Ishikawa (cell line): ENCODE measurements around the gene ACVR1C.

Experiments
- CEBPB ChIP-seq: IDR thresholded peaks from 2 replicates; pipeline ENCODE4 v1.6.1; 2012
- EP300 ChIP-seq: IDR thresholded peaks from 2 replicates; pipeline ENCODE4 v1.6.1; 2012; ENCODE audit warnings: borderline replicate concordance
- FOXM1 ChIP-seq: IDR thresholded peaks from 2 replicates; pipeline ENCODE4 v1.6.1; 2012; ENCODE audit warnings: low read depth, borderline replicate concordance
- MAX ChIP-seq: IDR thresholded peaks from 2 replicates; pipeline ENCODE4 v1.6.1; 2012
- RAD21 ChIP-seq: IDR thresholded peaks from 2 replicates; pipeline ENCODE4 v1.6.1; 2012; ENCODE audit warnings: low read depth
- TAF1 ChIP-seq: IDR thresholded peaks from 2 replicates; pipeline ENCODE4 v1.6.1; 2012; ENCODE audit warnings: low read depth, mild to moderate bottlenecking
- YY1 ChIP-seq: IDR thresholded peaks from 2 replicates; pipeline ENCODE4 v1.6.1; 2012; ENCODE audit warnings: low read depth
- ZBTB7A ChIP-seq: IDR thresholded peaks from 2 replicates; pipeline ENCODE4 v1.6.1; 2012; ENCODE audit warnings: low read depth

DNA sequence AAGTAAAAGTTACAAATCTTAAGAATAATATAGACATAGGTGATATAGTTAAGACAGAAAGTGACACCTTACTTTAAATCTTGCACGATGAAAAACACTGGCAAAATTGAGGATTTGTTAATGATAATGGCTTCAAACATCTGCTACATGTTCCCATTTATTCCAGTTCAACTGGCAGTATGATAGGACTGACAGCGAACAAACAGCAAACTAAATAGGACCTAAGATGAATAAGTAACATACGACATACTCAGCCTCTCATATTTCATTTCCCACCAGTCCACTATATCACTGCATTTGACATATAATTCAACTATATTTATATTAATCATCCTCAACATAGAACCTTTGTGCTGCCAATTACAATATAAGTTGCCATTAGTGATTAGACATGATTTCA, 36.3 kb downstream of the ACVR1C start:
- TF ChIP-seq MAX (no peak), EP300 (no peak), TAF1 (no peak), CEBPB (no peak), FOXM1 (no peak), YY1 (no peak), ZBTB7A (no peak), RAD21 (no peak)
